ENCODE results near the gene CDKAL1.

GRCh38 chr6:21163838-21164180 lies 629.6 kb downstream of the CDKAL1 start:
- TF ChIP-seq CTCF (IDR thresholded peaks at IDR 0.05) (no peak), EZH2 (IDR thresholded peaks at IDR 0.05) (no peak)

Data from neural progenitor cell (in vitro differentiated cells).